DMS 273 (cell line): ENCODE measurements around the gene NOL6.
"Not testable (repeated sequence)": the region's sequence is repeated elsewhere in the genome, so short reads cannot be mapped to it uniquely, and the experiment has no call there.

Experiments used
- DNase-seq: peaks from one replicate; lab custom pipeline; 2025; ENCODE audit not compliant: unreplicated experiment; lab: John Stamatoyannopoulos, UW

Gene NOL6

DNA sequence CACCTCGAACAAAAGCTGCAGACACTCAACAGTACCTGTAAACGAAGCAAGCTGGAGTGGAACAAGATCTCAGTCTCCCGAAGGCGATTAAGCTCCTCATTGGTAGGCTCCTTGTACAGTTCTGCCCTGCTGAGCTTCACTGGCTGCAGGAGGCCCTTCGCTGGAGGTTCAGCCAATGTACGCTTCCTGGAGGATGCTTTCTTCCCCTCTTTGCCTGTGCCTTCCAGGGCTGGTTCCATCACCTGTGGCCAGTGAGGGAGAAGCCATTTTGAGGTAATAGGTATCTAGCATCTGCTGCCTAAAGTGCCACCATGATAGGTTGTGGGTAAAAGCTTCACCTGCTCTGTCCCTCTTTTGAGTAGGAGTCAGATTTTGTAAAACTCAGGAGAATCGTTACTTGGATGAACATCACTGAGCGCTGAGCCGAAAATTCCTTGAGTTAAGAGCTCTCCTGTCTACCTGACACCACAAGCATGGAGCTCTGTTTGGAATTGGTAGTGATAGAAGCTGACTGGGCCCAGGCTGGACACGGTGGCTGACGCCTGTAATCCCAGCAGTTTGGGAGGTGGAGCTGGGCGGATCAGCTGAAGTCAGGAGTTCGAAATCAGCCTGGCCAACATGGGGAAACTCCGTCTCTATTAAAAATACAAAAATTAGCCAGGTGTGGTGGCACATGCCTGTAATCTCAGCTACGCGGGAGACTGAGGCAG, 1.4 kb downstream of the NOL6 start:
- DNase-seq, result no peak

DNA sequence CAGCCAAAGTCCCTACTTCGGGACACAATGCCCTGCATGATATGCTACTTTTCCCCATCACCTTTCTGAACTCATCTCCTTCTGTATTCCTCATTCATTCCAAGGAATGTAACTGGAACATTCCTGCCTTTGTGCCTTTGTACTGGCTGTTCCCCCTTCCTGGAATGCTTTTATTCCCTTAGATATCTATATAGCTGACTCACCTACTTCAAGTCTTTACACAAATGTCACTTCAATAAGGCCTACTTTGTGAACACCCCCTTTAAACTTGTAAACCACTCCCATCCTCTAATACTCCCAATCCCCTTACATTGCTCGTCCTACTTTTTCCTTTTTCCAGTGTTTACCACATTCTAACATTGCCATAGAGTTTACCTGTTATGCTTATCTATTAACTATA, 2.4 kb downstream of the NOL6 start:
- no peak for DNase-seq

DNA sequence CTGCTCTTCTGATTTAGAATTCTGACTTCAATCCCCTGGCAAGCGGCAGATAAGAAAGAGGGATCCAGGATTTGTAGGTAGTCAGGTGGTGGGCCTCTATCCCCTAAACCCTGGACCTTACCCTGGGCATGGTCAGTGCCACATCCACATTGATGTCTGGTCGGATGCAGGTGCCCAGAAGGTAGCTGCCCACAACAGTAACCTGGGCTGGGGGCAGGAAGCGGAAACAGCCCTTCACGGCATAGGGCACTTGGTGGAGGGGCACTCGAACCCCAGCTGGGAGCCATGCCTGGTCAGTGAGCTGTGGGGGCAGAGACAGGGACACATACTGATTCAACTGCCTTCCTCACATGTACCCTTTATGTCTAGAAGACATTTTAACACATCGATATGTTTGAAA, 3.8 kb downstream of the NOL6 start:
- no peak for DNase-seq

DNA sequence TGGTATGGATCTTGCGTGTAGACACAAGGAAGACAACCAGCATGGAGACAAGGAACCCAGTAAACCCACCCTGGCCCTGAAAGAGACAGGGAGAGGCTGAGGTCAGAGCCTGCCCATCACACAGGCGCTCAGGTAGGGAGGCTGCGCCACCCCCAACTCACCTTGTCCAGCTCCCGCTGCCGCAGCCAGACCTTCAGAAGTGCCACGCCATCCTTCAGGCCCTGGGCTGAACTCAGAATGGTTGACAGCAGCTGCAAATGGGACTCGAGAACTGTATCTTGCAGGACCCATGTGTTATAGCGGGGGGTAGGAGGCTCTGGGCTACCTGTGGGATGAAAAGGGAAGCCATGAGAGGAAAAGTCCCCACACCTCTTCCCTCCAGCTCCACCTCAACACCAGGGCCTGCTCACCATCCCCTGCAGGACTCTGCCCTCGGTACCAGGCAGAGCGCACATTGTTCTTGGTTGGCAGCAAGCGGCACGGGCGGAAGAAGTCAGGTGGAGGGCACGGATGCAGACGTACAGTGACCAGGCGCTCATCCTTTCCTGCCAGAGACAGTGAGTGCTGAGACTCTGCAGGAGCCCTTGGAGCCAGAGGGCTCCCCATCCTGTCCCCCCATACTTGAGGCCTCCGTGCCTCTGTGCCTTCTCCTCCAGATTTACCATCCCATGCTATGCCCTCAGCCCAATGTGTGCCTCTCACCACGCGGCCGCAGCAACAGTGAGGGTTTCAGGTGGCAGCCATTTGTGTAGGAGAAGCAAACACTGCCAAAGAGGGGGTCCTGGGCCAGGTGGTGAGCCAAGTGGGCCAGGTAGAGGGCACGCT, 4.7 kb downstream of the NOL6 start:
- DNase-seq, result no peak

DNA sequence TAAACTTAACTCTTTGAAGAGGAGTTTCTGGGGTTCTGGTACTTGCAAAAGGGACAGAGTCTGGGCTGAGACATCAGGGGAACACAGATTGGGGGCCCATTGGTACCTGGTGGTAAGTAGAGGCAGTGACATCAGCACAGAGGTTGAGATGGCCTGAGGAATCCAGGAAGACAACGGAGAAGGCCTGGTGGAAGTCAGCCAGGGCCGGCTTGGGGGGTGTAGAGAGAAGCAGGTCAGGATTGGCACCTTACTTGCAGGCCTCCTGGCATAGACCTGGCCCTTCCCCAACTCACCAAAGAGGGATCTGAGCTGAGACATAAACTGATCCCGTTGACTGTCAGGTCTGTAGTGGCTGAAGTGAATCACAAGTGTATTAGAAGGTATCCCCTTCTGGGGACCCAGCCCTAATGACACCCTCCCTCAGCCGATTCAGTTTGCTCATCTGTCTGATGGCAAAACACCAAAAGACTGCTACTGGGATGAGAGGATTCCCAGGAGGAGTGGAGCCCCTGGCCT, 5.5 kb downstream of the NOL6 start:
- no peak for DNase-seq

DNA sequence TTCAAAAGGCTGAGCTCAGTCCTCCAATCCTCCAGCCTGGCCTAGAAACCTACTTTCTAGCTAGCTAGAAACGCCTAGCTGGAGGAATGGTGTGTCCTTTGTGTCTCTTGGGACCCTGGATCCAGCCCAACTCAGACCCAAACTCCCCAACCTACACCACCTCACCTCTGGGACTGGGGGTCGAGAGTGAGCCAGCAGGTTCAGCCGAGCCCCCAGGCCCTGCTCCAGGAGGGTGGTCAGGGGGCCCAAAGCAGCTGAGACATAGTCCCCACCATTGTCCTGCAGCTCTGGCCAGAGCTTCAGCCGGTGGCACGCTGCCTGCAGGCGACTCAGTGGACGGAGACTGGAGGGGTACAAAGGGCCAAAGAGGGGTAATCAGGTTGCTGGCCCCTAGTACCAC, 6.2 kb downstream of the NOL6 start:
- no peak for DNase-seq

DNA sequence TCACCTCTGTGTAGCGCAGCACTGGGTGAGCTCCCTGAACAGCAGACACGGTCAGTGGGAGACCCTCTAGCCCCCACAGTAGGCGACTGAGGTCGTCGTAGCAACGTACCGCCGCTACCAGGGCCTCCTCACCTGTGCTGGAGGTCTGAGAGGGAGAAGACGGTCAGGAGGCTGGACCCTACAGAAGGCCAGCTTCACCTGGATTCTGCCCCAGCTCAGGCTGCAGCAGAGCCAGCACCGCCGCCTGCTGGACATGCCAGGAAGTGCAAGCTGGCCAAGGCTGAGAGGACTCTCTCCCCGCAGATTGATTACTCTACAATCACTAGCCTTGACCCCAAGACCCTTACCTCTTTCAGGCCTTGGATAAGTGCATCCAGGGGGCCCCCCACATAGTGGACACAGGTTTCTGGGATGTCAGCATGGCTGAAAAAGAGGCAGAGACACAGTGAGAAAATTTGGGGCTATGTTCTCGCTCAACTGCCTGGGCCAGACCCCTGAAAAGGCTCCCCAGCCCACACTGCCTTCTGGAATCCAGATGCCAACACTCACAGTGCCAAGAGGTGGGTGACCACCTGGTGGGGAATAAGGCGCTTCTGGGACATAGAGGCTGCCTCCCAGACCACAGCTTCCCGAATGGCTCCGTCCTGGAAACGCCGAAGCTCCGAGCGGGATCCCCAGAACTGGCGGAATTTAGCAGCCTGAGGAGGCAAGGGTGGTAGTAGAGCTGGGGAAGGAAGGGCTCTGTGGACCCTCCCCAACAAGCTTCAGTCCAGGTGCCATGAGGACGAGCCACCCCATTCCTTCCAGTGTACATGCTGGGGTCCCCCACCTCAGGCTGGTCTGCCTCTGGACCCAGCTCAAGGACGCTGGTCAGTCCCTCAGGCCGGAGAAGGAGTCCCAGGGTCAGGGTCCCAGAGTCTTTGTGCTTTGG, 6.9 kb downstream of the NOL6 start:
- DNase-seq, result peak; percentile 67

DNA sequence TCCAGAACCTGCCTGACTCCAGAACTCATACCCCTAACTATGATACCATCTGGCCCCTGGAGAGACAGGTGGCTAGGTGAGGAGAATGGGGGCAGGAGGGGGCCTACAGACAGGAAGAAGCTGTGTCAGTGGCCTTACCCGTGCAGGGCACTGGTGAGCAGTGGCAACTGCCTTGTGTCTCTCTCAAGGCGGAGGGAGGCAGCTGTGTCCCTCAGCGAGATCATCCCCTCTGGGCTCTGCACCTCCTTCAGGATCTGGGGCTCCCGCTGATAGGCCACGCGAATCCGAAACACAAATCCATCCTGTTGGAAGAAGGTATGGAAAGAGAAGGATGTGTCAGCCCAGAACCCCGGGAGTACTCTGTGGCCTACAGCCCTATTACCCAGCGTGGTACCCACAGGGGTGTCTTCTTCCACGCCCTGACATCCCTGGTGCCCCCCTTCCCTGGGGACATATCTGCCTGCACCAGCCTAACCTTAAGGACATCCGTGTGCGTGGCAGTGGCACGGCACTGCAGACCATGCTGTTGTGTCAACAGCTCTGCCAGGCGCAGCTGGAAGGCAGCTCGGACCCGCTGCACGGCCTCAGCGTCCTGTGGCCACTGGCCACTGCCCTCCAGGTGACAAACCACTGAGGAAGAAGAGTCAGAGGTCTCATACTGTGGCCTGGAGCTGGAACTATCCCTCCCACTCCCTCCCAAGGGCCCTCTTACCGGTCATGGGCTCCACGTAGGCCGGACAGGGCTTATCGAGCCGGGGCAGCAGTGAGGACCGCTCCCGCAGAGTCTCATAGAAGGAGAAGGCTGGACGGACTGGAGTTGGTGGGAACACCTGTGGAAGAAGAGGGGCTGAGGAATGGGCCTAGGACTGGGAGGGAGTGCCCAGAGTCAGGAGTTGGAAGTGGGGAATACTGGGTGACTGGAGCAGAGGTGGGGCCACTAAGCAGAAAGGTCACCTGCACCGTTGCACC, 7.8 kb downstream of the NOL6 start:
- DNase-seq, result no peak

DNA sequence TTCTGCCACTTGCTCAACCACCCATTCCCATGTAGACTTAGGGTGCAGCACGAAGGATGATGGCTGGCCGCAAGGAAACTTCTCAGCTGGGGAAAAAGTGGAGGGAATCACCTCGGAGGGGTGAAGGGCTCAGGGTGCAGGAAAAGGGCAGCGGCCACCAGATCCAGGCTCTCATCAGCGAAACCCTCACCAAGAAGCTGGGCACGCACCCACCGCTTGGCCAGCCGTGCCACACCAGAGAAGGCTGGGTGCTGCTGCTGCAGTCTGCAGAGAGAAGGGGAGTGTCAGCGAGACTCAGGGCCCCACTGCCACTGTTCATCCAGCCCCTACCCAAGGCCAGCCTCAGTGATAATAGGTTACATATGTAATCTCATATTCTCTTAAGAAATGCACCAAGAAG, 8.6 kb downstream of the NOL6 start:
- no peak for DNase-seq

DNA sequence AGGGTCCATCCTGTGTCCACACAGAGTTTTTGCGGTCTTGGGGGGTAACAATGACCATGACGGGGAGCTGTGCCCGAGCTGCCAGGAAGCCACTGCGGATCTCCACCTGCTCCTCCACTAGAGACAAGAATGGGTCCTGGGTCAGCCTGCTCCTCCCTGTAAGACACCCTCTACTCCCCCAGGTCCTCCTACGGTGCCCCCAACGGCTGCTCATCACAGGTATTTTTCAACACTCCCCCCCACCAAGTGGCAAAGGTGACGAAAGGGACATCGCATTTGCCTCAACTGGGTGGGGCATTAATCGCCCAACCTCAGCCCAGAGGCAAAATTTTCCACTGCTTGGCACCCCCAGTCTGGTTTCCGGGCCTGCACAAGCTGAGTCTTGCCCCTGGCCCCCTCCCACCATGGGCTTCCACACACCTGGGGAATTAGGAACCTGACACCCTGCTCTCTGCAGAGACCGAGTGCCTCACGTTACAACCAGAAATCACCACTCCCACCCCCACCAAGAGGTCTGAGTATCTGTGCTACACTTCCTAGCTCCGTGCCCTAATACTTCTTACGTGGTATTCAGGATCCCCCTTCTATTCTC, 9.6 kb downstream of the NOL6 start:
- DNase-seq, result no peak

DNA sequence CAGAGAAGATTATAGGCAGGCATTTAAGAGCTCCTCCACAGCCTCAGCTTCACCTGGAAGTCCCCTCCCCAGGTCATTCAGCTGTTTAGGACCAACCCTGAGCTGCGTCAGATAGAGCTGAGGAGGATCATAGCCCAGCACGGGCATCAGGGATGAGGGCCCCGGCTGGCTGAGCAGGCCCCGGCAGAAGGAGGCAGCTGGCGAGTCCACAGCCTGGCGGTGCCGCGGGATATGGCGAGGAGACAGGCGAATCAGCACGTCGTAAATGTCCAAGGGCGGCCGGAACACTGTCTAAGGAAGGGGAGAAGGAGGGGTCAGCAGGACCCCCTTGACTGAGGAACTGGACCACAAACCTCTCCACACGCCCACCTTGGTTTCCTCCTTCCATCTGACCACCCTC, 10.6 kb downstream of the NOL6 start:
- no peak for DNase-seq

DNA sequence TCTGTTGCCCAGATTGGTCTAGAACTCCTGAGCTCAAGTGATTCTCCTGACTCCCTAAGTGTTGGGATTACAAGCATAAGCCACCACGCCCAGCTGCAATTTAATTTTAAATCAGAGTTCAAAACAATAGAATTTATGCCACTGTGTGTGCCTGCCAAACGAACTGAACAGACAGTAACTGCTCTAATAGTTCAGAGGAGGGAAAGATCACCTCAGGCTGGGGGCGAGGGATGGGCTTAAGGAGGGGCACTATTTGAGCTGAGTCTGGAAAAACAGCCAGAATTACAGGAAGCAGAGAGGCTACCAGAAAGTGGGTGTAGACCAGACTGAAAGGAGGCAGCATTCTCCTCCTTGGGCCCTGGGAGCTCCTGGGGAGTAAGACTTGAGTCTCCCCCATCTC, 12.2 kb downstream of the NOL6 start:
- no peak for DNase-seq

DNA sequence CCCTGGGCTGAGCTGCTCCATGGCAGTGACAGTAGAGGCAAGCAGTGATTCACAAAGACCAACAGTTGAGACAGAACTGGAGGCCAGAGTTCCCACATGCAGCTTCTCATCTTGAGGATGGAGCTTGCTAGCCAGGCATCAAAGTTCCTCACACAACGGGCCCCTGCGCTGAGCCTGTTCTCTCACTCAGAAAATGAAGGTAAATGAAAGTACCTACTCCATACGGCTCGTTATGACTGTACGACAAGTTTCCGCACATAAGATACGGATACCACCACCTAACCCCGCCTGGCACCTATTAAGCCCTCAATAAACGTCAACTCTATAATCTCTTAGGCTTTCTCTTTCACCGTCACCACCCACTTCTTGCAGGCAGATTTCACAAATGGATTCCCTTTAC, 12.9 kb downstream of the NOL6 start:
- no peak for DNase-seq

DNA sequence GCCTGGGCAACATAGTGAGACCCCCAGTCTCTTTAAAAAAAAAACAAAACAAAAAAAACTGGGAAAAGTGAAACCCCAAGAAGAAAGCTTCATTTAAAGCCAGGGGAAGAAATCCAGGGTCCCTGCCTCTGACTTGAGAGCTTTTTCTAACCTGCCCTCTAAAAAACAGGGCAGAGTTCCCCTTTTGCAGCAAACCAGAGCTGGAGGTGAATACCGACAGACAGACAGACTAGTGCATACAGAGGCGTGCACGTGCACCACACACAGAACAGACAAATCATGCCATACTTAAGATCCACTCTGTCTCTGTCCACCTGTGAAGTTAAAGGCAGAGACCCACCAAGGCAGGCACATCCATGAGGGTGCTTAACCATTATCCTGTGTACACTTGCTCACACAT, 14.6 kb downstream of the NOL6 start:
- no peak for DNase-seq

DNA sequence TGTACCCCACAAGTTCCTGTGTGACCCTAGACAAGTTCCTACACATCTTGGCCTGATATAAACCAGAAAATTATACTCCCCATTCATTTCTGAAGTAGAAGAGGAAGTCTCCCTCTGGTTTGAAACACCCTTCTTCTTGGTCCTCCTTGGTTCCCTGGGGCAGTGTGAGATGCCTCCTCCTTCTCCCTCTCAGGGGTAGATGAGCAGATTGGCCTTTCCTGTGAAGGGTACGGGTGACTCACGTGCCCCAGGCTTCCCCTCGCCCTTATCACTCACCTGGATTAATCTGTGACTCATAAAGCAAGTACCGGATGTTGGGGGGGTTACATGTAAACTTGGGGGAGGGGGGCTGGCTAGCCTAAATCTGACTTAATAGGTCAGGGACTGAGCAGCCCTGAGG, 15.3 kb downstream of the NOL6 start:
- DNase-seq, result peak; percentile 20

DNA sequence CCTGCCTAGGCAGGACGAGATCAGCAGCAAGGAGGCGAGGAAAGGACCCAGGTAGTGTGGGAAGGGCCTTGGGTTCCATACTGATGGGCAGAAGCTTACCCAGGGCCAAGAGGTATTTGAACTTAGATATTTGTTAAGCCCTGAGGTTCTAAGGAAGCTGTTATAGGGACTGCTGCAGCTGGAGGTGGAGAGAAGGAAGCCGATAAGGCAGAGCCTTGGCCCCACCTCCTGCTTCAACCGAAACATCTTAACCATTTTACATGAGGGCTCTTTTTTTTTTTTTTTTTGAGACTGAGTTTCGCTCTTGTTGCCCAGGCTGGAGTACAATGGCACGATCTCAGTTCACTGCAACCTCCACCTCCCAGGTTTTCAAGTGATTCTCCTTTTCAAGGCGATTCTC, 17.8 kb downstream of the NOL6 start:
- DNase-seq, result no peak

DNA sequence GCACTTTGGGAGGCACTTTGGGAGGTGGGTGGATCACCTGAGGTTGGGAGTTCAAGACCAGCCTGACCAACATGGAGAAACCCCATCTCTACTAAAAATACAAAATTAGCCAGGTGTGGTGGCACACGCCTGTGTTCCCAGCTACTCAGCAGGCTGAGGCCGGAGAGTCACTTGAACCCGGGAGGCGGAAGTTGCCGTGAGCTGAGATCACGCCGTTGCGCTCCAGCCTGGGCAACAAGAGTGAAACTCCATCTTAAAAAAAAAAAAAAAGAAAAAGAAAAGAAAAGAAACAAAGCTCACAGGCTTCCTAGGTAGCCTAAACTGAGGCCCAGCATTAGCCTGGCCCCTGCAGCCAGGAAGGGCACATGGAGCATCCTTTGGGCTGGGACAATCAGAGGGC, 18.3 kb downstream of the NOL6 start:
- not testable (repeated sequence) for DNase-seq

DNA sequence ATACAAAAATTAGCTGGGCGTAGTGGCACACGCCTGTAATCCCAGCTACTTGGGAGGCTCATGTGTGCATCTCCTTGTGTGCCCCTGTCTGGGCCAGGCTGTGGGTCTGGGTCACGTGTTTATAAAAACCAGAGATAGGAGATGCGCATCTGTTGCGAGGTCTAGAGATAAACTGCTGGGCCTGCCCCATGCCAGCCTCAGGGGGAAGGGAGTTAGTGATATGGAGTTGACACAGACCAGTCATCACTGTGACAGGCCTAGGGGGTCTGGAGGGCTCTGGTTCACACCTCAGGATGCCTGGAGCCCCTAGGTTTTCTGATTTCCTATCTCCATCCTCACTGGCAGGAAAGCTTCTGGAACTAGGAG, 19.1 kb downstream of the NOL6 start:
- DNase-seq, result not testable (repeated sequence)

DNA sequence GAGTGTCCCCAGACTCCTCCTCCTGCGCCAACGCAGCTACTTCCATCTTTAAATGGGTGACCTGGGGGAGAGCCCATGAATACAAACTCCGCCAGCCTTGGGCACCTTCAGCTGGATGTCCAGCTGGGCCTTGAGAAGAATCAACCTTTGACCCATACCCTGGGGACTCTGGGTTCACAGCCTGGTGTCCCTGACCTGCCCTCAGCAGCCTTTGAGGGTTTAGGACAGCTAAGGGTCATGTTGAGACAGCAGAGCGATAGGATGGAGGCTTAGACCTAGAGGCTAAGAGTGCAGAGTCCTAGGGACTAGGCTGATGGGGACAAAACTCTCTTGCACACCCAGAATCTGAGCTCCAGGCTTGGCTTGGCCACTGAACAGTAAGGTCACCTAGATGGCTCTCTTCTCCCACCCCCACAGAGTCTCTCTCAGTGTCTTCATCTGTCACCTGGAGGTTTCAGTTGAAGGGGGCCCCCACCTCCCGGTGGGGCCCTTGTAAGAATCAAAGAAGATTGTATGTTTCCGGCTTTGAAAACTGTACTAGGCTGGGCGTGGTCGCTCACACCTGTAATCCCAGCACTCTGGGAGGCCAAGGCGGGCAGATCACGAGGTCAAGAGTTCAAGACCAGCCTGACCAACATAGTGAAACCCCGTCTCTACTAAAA, 19.6 kb downstream of the NOL6 start:
- DNase-seq, result no peak
